K562 (cell line): ENCODE results near the gene ATP6V0D1. TPM values are rescaled to one million over a fixed set of nuclear protein-coding genes. Genes with fewer than 3 reads are reported as not detected.
A peak's percentile ranks its signal among the peaks of the same experiment; 100 is the strongest.

ENCODE experiments used
- CBFA2T3 ChIP-seq: fragments of 450-650 bp; IDR thresholded peaks from 2 replicates; pipeline ENCODE4 v1.6.1; 2017
- CLOCK ChIP-seq: fragments of 250-450 bp; sonication (Bioruptor Pico); IDR thresholded peaks from 2 replicates; pipeline ENCODE4 v1.4.0; 2020; ENCODE audit warnings: mild to moderate bottlenecking, moderate library complexity, borderline replicate concordance
- JUND ChIP-seq, 2 experiments: IDR thresholded peaks; 2 replicates in 1 of 2; 3 replicates in 1 of 2; pipeline ENCODE4 v1.6.1; 2011; ENCODE audit warnings: borderline replicate concordance in 2 of 2, low read depth in 2 of 2, low read length in 2 of 2, improper control_type of control experiment in 1 of 2, missing biosample characterization in 1 of 2, missing genetic modification characterization in 1 of 2, missing genetic modification reagents in 1 of 2
- KDM2B ChIP-seq: fragments of 250-450 bp; sonication (Bioruptor Pico); IDR thresholded peaks from 2 replicates; pipeline ENCODE4 v1.8.0; 2021; ENCODE audit warnings: mild to moderate bottlenecking, moderate library complexity
- MTA2 ChIP-seq: fragments of 450-650 bp; IDR thresholded peaks from 2 replicates; pipeline ENCODE4 v1.6.1; 2016; ENCODE audit warnings: low read depth
- PHB ChIP-seq: fragments of 250-450 bp; sonication (Bioruptor Pico); IDR thresholded peaks from 2 replicates; pipeline ENCODE4 v1.5.0; 2021
- POLR2AphosphoS2 ChIP-seq: IDR thresholded peaks from 2 replicates; pipeline ENCODE4 v1.6.1; 2012; ENCODE audit warnings: low read length, improper control_type of control experiment
- PRMT5 ChIP-seq: sonication (generic); formaldehyde crosslinking; IDR thresholded peaks from 2 replicates; pipeline ENCODE4 v1.5.0; 2020; ENCODE audit warnings: missing genetic modification reagents
- SETDB1 ChIP-seq: IDR thresholded peaks from one replicate; pipeline ENCODE4 v1.6.1; 2012; ENCODE audit warnings: low read length, control low read depth, inconsistent platforms
- TCF3 ChIP-seq: sonication (generic); formaldehyde crosslinking; IDR thresholded peaks from 2 replicates; pipeline ENCODE4 v1.4.0; 2020; ENCODE audit warnings: mild to moderate bottlenecking, missing genetic modification reagents
- TSHZ1 ChIP-seq: fragments of 250-450 bp; sonication (Bioruptor Pico); IDR thresholded peaks from 2 replicates; pipeline ENCODE4 v1.4.0; 2020; ENCODE audit warnings: mild to moderate bottlenecking, moderate library complexity
- USF1 ChIP-seq: sonication (generic); formaldehyde crosslinking; IDR thresholded peaks from 2 replicates; pipeline ENCODE4 v1.9.0; 2022; ENCODE audit warnings: mild to moderate bottlenecking, missing genetic modification reagents
- ZNF121 ChIP-seq: sonication (generic); formaldehyde crosslinking; conservative IDR thresholded peaks from 2 replicates; pipeline ENCODE4 v1.8.0; 2022; ENCODE audit warnings: missing genetic modification reagents
- polyA plus RNA-seq, 8 experiments: library from polyadenylated mRNA; depleted of rRNA in 4 of 8; stranded (reverse) in 5 of 8; unstranded in 3 of 8; fragments of >200 nt; fragmentation: Nextera tagmentation in 2 of 8; fragmentation: Illumina TruSeq in 1 of 8; extraction: Ambion mirVana in 2 of 8; extraction: Trizol in 1 of 8; gene quantifications; 2 replicates each; pipeline versions ENCODE4 v1.2.1 to v1.2.3, GENCODE V29; 2011 to 2014; ENCODE audit warnings: inconsistent platforms in 1 of 8, missing spikeins in 1 of 8
- total RNA-seq, 7 experiments: library from RNA; depleted of rRNA in 6 of 7; stranded (reverse); fragments of >200 nt in 6 of 7; fragmentation: Illumina TruSeq in 2 of 7; extraction: Trizol in 2 of 7; gene quantifications; 2 replicates each; pipeline versions ENCODE4 v1.2.1 to v1.2.3, GENCODE V29; 2011 to 2021; ENCODE audit warnings: low replicate concordance in 1 of 7

ATP6V0D1 gene
- total and polyA plus RNA-seq, 9 of the 15 experiments (the other 6 are each of a cell fraction or from before 2014, with no cell fraction given) = 23.2 to 69.7 (median 45.6) TPM

- TF ChIP-seq USF1 = peak; percentile 76
- peak; percentile 16; the same call in 1 of the 2 replicates for TF ChIP-seq TCF3 (CRISPR knock-in tag)
- peak; percentile 21; the same call in 1 of the 2 replicates for TF ChIP-seq CBFA2T3
- peak; percentile 94 for TF ChIP-seq JUND (IDR thresholded peaks at IDR 0.05; ENCODE audit: borderline replicate concordance, low read depth, low read length)
- TF ChIP-seq JUND (tag; IDR thresholded peaks at IDR 0.05; ENCODE audit: borderline replicate concordance, low read depth, low read length) = peak; percentile 92
- no peak for TF ChIP-seq TSHZ1 (CRISPR knock-in tag)
- TF ChIP-seq POLR2AphosphoS2 = 0 out of 2 replicates have a peak, but pooled peaks have one; percentile 38
- no peak for TF ChIP-seq KDM2B (CRISPR knock-in tag)
- no peak for TF ChIP-seq ZNF121 (CRISPR knock-in tag)
- TF ChIP-seq CLOCK (CRISPR knock-in tag) = no peak
- no peak for TF ChIP-seq PHB (CRISPR knock-in tag)
- TF ChIP-seq MTA2 = no peak
- no peak for TF ChIP-seq PRMT5 (CRISPR knock-in tag)
- TF ChIP-seq SETDB1 = no peak
These were observed 23.4 kb upstream of the ATP6V0D1 start (continued) for GRCh38 chr16:67504031-67505021.
